NB4 (cell line): Measurements from ENCODE around the gene COL6A1.

ENCODE experiments used
- MYC ChIP-seq: IDR thresholded peaks from 2 replicates; pipeline ENCODE4 v1.6.1; 2011; ENCODE audit warnings: low read depth, low read length
- POLR2A ChIP-seq: IDR thresholded peaks from 2 replicates; pipeline ENCODE4 v1.6.1; 2011; ENCODE audit warnings: mild to moderate bottlenecking; ENCODE audit not compliant: insufficient read length; ENCODE audit errors: extremely low read depth
- TF ChIP-seq, protein P1 (sequence below): IDR thresholded peaks from one replicate; pipeline ENCODE4 v1.5.1; 2012; ENCODE audit warnings: low read depth, low read length

GRCh38 chr21:45979651-45980050 is 1.9 kb upstream of the COL6A1 start:
- TF ChIP-seq, protein P1, sequence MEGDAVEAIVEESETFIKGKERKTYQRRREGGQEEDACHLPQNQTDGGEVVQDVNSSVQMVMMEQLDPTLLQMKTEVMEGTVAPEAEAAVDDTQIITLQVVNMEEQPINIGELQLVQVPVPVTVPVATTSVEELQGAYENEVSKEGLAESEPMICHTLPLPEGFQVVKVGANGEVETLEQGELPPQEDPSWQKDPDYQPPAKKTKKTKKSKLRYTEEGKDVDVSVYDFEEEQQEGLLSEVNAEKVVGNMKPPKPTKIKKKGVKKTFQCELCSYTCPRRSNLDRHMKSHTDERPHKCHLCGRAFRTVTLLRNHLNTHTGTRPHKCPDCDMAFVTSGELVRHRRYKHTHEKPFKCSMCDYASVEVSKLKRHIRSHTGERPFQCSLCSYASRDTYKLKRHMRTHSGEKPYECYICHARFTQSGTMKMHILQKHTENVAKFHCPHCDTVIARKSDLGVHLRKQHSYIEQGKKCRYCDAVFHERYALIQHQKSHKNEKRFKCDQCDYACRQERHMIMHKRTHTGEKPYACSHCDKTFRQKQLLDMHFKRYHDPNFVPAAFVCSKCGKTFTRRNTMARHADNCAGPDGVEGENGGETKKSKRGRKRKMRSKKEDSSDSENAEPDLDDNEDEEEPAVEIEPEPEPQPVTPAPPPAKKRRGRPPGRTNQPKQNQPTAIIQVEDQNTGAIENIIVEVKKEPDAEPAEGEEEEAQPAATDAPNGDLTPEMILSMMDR = no peak
- TF ChIP-seq MYC (no peak), POLR2A (no peak)
